Eye (tissue), 1 donor: ENCODE results near the gene MYBBP1A.

Experiments used
- DNase-seq: peaks from one replicate; pipeline ENCODE4 v3.0.0-alpha.2; 2015

The MYBBP1A gene

DNA sequence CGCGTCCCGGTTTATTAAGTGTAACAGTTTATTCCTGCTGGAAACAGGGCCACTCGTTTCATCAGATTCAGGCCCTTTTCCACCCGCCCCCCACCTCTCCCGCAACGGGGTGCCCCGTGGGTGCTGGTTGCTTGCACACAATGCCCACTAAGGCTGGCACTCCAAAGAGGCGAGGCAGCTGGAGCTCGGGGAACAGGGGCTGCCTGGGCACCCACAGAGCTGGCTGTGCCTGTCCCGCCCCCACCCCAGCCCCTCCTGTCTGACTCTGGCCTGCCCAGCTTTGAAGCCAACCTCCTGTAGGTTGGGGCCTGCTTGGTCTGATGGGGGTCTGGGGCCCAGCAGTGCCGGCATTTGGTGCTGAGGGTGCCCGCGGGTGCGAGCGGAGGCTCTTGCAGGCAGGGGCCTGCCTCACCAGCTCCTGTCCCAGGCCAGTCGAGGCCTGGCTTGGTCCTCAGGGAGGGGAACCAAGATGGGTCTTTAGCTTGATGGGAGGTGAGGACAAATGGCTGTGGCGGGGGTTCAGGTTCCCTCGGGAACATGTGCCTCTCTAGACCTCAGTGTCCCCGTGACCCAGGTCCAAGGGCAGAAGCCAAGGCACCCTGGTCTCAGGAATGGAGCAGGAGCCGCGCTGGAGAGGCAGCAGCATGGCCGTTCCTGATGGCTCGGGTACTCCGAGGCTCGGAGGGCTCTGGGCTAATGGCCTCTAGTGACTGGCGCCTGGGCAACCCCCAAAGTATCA is 20.1 kb downstream of the MYBBP1A start:
- no peak for DNase-seq

- no peak for DNase-seq
Measured at GRCh38 chr17:4534515-4534914, 20.7 kb downstream of the MYBBP1A start.

GRCh38 chr17:4533523-4534504 is 21.4 kb downstream of the MYBBP1A start:
- no peak for DNase-seq

DNA sequence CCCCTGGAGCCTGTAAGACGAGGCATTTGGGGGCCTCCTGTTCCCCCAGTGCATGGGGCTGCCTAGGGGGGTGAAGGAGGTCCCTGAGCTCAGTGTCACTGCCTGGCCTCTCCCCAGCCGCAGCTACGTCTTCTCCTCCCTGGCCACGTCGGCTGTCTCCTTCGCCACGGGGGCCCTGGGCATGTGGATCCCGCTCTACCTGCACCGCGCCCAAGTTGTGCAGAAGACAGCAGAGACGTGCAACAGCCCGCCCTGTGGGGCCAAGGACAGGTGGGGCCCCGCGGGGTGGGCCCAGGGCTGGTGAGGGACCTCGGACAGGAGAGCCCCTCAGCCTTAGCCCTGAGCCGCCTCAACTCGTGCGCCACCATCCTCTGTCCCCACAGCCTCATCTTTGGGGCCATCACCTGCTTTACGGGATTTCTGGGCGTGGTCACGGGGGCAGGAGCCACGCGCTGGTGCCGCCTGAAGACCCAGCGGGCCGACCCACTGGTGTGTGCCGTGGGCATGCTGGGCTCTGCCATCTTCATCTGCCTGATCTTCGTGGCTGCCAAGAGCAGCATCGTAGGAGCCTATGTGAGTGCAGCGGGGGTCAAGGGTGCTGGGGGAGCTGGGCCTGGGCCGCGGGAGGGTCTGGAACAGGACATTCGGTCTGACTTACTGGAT is 22.2 kb downstream of the MYBBP1A start:
- DNase-seq: no peak

DNA sequence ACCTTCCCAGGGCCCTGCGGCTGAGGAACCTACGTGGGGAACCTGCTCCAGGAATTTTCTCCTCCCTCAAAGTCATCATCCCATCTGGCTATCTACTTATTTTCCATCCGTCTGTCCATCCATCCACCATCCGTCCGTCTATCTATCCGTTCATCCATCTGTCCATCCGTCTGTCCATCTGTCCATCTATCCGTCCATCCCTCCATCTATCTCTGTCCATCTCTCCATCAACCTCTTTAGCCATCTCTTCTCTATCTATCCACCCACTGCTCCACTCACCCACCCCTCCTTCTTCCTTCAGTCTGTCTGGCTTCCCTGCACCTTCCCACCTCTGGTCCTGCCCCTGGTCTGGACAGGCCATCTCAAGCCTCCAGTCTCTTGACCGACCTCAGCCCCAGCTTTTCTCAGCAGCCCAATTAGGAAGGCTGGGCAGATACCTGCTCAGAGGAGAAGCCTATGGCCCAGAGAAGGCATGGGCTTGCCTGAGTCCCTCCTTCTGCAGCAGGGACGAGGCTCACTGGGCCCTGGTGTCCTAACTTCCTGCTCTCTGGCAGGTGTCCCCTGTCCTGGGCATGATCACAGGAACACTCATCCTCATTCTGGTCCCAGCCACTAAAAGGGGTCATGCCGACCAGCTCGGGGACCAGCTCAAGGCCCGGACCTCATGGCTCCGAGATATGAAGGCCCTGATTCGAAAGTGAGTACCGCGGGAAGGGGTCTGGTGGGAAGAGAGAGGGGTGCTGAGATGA is 23.0 kb downstream of the MYBBP1A start:
- DNase-seq: no peak

- no peak for DNase-seq
Measured at GRCh38 chr17:4530799-4531730, 24.1 kb downstream of the MYBBP1A start.

DNA sequence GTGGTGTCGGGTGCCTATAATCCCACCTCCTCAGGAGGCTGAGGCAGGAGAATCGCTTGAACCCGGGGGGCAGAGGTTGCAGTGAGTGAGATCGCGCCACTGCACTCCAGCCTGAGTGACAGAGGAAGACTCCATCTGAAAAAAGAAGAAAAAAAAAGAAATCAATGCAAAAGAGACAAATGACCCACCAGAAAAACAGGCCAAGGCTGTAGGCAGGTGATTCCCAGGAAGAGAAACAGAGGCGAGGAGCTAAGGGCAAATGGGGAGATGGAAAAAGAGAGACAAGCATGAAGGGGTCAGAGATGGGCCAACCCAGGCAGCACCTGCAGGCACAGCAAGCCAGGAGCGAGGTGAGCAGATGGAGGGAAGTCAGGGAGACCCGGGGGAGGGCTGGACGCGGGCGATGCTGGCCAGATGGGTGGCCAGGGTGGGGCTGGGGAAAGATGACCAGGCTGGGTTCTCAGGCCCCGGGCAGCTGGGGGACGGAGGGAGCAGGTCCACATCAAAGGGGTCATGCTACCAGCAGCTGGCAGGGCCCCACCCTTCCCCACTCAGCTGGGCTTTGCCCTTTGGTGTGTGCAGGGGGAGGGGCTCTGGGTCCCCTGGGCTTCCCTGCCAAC is 25.5 kb downstream of the MYBBP1A start:
- no peak for DNase-seq

DNA sequence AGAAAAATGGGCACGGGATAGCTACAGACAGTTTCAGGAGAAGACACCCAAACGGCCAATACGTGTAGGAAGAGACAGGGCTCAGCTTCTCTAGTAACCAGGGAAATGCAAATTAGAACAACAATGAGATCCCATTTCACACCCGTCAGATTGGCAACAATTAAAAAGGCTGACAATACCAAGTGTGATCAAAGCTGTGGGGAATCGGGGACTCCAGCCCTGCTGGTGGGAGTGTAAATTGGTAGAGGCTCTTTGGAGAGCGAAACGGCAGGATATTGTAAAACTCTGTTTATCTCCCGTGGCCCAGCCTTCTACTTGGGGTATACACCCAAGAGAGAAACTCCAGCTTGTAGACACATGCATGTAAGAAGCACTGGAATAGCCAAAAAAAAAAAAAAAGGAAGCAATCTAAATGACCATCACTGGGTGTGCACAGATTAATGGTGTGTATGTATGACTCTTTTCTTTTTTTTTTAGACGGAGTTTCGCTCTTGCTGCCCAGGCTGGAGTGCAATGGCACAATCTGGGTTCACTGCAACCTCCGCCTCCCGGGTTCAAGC is 27.5 kb downstream of the MYBBP1A start:
- no peak for DNase-seq

DNA sequence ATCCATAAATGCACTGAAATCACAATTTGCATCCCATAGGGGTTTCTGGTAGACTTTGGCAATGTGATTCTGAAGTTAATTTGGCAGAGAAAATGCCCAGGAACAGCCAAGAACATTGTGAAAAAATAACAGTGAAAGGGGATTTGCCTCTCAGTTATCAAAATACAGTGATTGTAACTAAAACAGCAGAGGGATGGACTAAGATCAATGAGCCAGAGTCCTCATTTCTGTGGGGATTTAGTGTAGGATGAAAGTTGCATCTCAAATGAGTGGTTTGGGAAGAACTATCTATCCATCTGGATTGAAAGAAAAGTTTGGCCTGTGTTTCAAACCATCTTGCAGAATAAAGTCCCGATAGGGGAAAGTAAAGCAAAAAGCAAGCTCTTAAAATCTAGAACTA is 28.1 kb downstream of the MYBBP1A start:
- peak; percentile 56 for DNase-seq

DNA sequence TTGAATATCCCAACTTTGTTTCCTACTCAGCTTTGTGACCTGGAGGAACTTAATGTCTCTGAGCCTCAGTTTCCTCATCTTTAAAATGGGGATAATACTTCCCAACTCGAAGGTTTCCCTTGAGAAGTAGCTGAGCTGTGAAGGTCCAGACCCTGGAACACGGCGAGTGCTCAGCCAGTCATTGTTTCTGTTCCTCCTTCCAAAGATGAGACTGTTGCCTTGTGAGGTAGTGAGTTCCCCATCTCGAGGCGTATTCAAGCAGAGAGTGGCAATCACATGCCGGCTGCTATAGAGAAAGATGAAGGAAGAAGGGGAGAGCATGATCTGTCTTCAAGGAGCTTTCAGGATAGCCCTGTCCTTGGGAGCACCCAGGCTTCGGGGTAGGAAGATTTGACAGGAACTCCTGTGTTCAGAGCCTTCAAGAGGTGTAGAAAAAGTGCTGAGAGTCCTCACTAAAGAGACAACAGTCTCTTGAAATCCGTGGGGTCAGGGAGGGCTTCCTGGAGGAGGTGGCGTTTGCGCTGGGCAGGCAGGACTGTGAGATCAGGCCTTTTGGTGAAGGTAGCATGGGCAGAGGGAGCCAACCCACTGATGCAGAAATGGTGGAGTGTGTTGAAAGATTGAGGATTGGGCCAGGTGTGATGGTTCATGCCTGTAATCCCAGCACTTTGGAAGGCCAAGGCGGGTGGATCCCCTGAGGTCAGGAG is 29.3 kb downstream of the MYBBP1A start:
- no peak for DNase-seq

- DNase-seq: no peak
Measured at GRCh38 chr17:4523946-4524345, 31.2 kb downstream of the MYBBP1A start.

GRCh38 chr17:4522661-4523060 is 32.5 kb downstream of the MYBBP1A start:
- DNase-seq: no peak

- no peak for DNase-seq
Measured at GRCh38 chr17:4520894-4521600, 34.1 kb downstream of the MYBBP1A start.

GRCh38 chr17:4520060-4520893 is 34.9 kb downstream of the MYBBP1A start:
- DNase-seq: no peak

DNA sequence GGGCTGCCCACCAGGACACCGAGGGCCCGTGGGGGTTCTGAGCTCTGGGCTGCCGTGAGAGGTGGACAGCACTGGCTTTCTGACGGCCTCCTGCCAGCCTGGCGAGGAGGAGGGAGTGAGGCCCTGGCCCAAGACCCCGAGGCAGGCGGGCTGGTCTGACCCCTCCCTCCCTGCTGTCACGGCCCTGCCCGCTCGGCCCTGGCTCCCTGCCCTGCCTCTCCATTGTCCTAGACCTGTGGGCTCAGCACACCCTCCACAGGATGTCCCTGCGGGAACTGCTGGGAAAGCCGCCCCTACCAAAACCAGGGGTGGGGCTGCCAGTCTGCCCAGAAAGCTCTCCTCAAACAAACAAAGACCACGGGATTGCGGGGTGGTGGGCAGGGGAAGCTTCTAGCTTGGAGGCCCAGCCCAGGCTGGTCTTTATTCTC is 35.8 kb downstream of the MYBBP1A start:
- DNase-seq: peak; percentile 60

DNA sequence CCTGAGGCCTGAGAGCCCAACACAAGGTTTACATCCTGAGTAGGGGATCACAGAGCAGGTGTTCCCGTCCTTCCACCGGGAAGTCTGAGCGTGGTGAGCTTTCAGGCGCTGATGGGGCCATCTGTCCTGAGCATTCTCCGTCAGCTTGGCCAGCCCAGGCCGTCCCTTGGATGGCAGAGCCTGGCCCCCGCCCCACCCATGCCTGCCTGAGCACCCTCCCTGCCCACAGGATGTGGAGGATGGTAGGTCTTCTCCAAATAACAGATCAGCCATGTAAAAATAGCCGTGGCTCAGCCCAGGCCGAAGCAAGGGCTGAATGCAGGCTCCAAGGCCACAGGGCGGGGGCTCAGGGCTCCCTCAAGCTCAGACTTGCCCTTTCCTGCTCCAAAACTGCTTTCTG is 36.3 kb downstream of the MYBBP1A start:
- no peak for DNase-seq

DNA sequence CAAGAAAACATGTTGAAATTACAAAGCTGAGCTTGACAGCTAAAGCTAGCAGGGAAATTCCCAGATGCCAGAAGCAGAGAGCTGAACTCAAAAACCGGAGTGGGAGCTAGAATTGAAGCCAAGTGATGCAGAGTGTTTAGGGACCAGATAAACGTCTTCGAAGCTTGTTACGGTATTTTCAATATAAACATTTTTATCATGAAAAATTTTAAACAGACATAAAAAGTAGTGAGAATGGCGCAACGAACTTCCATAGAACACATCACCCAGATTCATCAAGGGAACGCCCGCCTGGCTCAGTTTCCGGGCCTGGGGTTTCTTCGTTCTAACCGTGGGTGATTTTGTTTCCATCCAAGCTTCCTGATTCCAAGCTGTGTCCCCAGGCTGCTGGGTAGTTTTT is 38.4 kb downstream of the MYBBP1A start:
- peak; percentile 67 for DNase-seq

- no peak for DNase-seq
Measured at GRCh38 chr17:4515501-4515900, 39.7 kb downstream of the MYBBP1A start.
